Measurements from ENCODE around the gene COLQ. TPM values are rescaled to one million over a fixed set of nuclear protein-coding genes. Genes with fewer than 3 reads are reported as not detected.

The COLQ gene
- polyA plus RNA-seq, 4 donors, result 4.7 to 10.2 (median 5.7) TPM

- no peak for DNase-seq (ENCODE audit: low read depth in 4 of 4, low spot score in 3 of 4)
Observed at GRCh38 chr3:15520804-15521572, 518 bp downstream of the COLQ start.

GRCh38 chr3:15520185-15520584 is 1.3 kb downstream of the COLQ start:
- DNase-seq (ENCODE audit: low read depth in 4 of 4, low spot score in 3 of 4), result no peak

- DNase-seq (ENCODE audit: low read depth in 4 of 4, low spot score in 3 of 4), result no peak
Observed at GRCh38 chr3:15519096-15519495, 2.4 kb downstream of the COLQ start.

- DNase-seq (ENCODE audit: low read depth in 4 of 4, low spot score in 3 of 4), result no peak
Observed at GRCh38 chr3:15514663-15515340, 6.7 kb downstream of the COLQ start.

- no peak for DNase-seq (ENCODE audit: low read depth in 4 of 4, low spot score in 3 of 4)
Observed at GRCh38 chr3:15513810-15514662, 7.5 kb downstream of the COLQ start.

- no peak for DNase-seq (ENCODE audit: low read depth in 4 of 4, low spot score in 3 of 4)
Observed at GRCh38 chr3:15513116-15513515, 8.4 kb downstream of the COLQ start.

- DNase-seq (ENCODE audit: low read depth in 4 of 4, low spot score in 3 of 4), result peak in 1 of 4 donors; percentile 34
Observed at GRCh38 chr3:15512166-15512565, 9.3 kb downstream of the COLQ start.

- DNase-seq (ENCODE audit: low read depth in 4 of 4, low spot score in 3 of 4), result no peak
Observed at GRCh38 chr3:15511156-15511555, 10.3 kb downstream of the COLQ start.

GRCh38 chr3:15510493-15510892 is 11.0 kb downstream of the COLQ start:
- DNase-seq (ENCODE audit: low read depth in 4 of 4, low spot score in 3 of 4), result no peak

- no peak for DNase-seq (ENCODE audit: low read depth in 4 of 4, low spot score in 3 of 4)
Observed at GRCh38 chr3:15506571-15506970, 14.9 kb downstream of the COLQ start.

GRCh38 chr3:15505479-15506165 is 15.9 kb downstream of the COLQ start:
- DNase-seq (ENCODE audit: low read depth in 4 of 4, low spot score in 3 of 4), result peak; percentile 58 to 83 (median 70)

GRCh38 chr3:15502616-15503015 is 18.9 kb downstream of the COLQ start:
- DNase-seq (ENCODE audit: low read depth in 4 of 4, low spot score in 3 of 4), result no peak

- DNase-seq (ENCODE audit: low read depth in 4 of 4, low spot score in 3 of 4), result no peak
Observed at GRCh38 chr3:15501126-15501525, 20.4 kb downstream of the COLQ start.

GRCh38 chr3:15500107-15500724 is 21.3 kb downstream of the COLQ start:
- DNase-seq (ENCODE audit: low read depth in 4 of 4, low spot score in 3 of 4), result no peak

- DNase-seq (ENCODE audit: low read depth in 4 of 4, low spot score in 3 of 4), result no peak
Observed at GRCh38 chr3:15499536-15499935, 22.0 kb downstream of the COLQ start.

GRCh38 chr3:15498431-15499214 is 22.9 kb downstream of the COLQ start:
- DNase-seq (ENCODE audit: low read depth in 4 of 4, low spot score in 3 of 4), result no peak

GRCh38 chr3:15497964-15498363 is 23.5 kb downstream of the COLQ start:
- no peak for DNase-seq (ENCODE audit: low read depth in 4 of 4, low spot score in 3 of 4)

- no peak for DNase-seq (ENCODE audit: low read depth in 4 of 4, low spot score in 3 of 4)
Observed at GRCh38 chr3:15496341-15496664, 25.2 kb downstream of the COLQ start.

GRCh38 chr3:15495461-15496340 is 25.8 kb downstream of the COLQ start:
- no peak for DNase-seq (ENCODE audit: low read depth in 4 of 4, low spot score in 3 of 4)

Measured in left renal pelvis (tissue), 4 donors.